Lower leg skin (tissue), 3 donors: Measurements from ENCODE around the gene DOC2A.

ENCODE experiments used
- CTCF ChIP-seq, 3 donors: fragments of 450-650 bp; IDR thresholded peaks; one replicate each; pipeline ENCODE4 v1.5.1; 2016; ENCODE audit warnings: antibody characterized with exemption in 3 of 3, mild to moderate bottlenecking in 3 of 3, moderate library complexity in 2 of 3
- POLR2A ChIP-seq, 2 donors: fragments of 450-650 bp; IDR thresholded peaks; one replicate each; pipeline ENCODE4 v1.6.1; 2016 to 2017; ENCODE audit warnings: antibody characterized with exemption in 2 of 2, mild to moderate bottlenecking in 1 of 2, moderate library complexity in 1 of 2

GRCh38 chr16:29978081-29978480 lies 32.7 kb downstream of the DOC2A start:
- no peak for TF ChIP-seq CTCF (IDR thresholded peaks at IDR 0.05)
- no peak for TF ChIP-seq POLR2A (IDR thresholded peaks at IDR 0.05)
